Hindlimb muscle (tissue), 1 donor: Measurements from ENCODE around the gene IQSEC1. TPM values are rescaled to one million over a fixed set of nuclear protein-coding genes. Genes with fewer than 3 reads are reported as not detected.
"Not testable (repeated sequence)": the region's sequence is repeated elsewhere in the genome, so short reads cannot be mapped to it uniquely, and the experiment has no call there.

ENCODE experiments used
- DNase-seq: peaks from one replicate; pipeline ENCODE4 v3.0.0-alpha.2; 2013
- polyA plus RNA-seq: library from polyadenylated mRNA; unstranded; fragments of 120-200 nt; gene quantifications from one replicate; pipeline ENCODE4 v1.2.1, GENCODE V29; 2013; ENCODE audit not compliant: insufficient read length

Gene IQSEC1
- polyA plus RNA-seq, 1 donor: 52.9 TPM

DNA sequence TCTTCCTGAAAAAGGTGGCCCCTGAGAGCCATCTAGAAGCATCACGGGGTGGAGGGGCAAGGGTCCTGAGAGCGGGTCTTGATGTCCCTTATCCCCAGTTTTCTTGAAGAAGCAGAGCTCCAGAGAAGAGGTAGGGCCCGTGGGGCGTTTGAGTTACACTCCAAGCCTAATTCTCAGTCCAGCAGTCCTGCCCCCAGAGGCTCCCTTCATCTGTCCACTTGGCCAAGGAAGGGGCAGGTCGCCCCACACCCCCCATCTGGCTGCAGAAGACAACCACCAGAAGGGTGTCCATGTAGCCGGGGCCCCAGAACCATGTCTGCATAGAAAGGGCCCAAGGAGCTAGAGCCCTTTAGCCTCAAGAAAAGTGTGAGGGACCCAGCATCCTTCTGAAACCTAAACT lies 206.4 kb downstream of the IQSEC1 start:
- no peak for DNase-seq

DNA sequence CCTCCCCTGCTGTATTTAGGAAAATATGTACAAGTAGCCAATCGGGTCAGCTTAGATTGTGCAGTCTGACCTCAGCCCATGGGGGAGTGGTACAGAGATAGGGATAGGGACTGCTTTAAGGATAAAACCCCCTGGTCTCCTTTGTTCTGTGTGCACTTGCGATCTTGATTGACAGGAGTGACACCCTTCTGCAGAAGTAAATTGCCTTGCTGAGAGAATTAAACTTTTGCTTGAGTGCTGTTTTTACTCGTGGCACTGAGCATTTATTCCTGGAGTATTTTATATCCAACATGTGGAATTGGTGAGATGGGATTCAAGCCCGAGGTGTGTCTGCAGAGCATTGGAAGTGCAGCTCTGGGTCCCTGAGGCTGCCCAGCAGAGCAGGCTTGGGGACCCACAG lies 208.0 kb downstream of the IQSEC1 start:
- DNase-seq: no peak

DNA sequence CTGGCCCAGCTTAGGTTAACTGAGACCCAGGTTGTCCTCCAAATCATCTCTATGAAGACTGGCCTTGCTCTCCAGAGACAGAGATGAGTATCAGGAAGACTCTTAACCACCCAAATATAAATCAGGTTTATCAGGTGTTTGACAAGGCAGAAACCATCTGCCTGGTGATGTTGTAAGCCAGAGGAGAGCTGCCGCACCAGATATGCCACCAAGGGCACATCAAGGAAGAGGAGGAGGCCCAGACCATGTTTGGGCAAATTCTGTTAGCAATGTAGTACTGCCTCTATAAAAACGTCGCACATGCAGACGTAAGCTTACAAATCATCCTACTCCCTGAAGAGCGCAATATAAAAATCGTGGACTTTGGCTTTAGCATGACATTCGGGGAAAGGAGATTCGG lies 210.8 kb downstream of the IQSEC1 start:
- no peak for DNase-seq

DNA sequence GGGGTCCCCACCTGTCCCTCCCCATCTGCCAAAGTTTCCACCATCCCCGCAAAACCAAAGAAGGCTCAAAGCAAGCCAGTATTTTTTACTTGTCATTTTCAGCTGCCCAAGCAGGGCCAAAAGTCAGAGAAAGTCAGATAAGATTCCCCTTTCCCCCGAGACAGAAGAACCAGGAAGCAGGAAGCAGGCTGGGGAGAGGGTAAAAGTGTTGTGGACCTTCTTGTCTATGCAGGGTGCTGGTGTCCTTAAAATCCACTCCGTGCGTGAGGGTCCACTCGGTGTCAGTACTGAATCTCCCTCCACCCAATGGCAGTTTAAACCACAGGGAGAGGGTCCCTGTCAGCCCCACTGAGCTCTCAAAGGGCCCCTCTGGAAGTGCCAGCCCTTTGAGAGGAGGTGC lies 211.6 kb downstream of the IQSEC1 start:
- DNase-seq: no peak

DNA sequence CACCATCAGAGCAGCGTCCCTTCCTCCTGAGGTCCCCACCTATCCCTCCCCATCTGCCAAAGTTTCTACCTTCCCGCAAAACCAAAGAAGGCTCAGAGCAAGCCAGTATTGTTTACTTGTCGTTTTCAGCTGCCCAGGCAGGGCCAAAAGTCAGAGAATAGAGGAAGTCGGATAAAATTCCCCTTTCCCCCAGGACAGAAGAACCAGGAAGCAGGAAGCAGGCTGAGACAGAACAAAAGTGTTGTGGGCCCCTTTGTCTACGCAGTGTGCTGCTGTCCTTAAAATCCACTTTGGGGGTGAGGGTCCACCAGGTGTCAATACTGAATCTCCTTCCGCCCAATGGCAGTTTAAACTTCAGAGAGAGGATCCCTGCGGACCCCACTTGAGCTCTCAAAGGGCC lies 213.4 kb downstream of the IQSEC1 start:
- no peak for DNase-seq

DNA sequence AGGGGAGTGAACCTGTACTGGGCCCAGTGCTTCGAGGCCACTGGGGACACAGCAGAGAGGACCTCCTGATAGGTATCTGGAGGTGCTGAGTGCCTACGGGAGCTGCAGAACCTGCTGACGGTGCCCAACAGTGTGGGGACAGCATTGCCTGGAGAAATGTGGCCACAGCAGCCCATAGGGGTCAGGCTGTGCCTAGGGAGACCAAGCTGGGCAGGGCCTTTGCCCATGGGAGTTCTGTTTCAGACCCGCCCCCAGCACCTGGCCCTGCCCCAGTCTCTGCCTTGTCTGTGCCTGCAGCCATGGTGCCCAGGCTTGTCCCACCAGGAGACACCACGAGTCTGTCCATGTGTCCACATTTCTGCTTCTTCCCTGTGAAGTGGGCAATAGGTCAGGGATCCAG lies 216.6 kb downstream of the IQSEC1 start:
- DNase-seq: no peak

DNA sequence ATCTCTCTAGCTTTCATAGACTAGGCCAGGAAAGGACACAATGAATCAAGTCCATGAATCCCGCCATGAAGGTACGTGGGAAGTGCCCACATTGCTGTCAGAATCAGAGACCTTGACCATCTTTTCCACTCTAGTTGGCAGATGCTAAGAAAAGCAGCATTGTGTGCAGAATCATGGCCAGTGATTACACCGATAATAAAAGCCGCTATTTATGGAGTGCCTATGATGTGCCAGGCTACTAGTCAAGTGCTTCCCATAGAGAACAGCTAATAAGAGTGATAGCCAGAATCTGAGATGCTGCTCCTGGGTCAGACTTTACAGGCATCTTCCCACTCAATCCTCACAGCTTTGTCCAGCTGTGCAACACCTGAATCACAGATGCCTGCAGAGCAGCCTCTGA lies 218.7 kb downstream of the IQSEC1 start:
- no peak for DNase-seq

DNA sequence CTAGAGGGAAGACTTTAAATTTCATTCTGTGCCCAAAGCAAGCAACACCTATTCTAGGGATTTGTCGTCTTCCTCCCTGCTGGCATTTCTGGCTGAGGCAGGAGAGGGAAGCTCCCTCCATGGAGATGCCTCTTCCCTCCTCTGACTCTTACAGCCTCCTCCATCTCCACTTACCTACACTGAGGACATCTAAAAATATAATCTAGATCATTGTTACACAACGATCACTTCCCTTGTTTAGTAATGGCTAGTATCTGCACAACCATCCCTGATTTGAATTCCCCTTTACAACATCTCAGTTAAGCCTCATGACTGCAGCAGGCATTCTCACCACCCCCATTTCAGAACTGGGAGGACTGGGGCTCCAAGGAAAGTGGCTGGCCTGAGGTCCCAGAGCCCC lies 219.4 kb downstream of the IQSEC1 start:
- not testable (repeated sequence) for DNase-seq

DNA sequence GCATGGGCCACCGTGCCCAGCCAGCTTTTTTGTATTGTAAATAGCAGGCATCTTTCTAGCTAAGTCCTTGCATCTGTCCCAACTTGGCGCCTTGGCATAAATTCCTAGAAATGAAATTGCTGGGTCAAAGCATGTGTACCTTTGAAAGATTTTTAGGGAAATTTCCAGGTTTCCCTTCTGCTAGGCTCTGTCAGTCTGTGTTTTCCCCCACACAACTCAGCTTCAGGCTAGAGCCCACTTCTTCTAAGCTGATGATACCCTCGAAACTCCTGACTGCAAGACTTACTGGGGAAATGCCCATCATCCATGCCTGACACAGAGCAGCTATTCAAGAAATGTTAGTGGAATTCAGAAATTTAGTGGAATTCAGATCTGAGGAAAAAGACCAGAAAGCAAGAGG lies 221.0 kb downstream of the IQSEC1 start:
- no peak for DNase-seq

Other genes starting within 250 kb of the IQSEC1 start
- 2,994 TPM for gene RPL32, start 231.9 kb downstream of the IQSEC1 start, polyA plus RNA-seq